BLaER1 treated with 17β-estradiol and CSF1 and Interleukin-3, amounts not matched to agents 10 nM and 100 nM (cell line): ENCODE data around the gene ADAM10.
"Not testable (repeated sequence)": the region's sequence is repeated elsewhere in the genome, so short reads cannot be mapped to it uniquely, and the experiment has no call there.

Experiments
- H3K27ac ChIP-seq, 11 experiments: shearing (Covaris generic); formaldehyde crosslinking; 2 replicates each; pipeline ENCODE4 v1.8.1; 2022
- H3K27me3 ChIP-seq, 11 experiments: shearing (Covaris generic); formaldehyde crosslinking; 2 replicates each; pipeline ENCODE4 v1.8.1; 2022
- H3K36me3 ChIP-seq, 11 experiments: shearing (Covaris generic); formaldehyde crosslinking; 2 replicates each; pipeline ENCODE4 v1.8.1; 2022
- H3K4me1 ChIP-seq, 10 experiments: shearing (Covaris generic); formaldehyde crosslinking; 2 replicates each; pipeline ENCODE4 v1.8.1; 2022
- H3K4me2 ChIP-seq, 11 experiments: shearing (Covaris generic); formaldehyde crosslinking; 2 replicates each; pipeline ENCODE4 v1.8.1; 2022
- H3K4me3 ChIP-seq, 10 experiments: shearing (Covaris generic); formaldehyde crosslinking; 2 replicates each; pipeline ENCODE4 v1.8.1; 2022
- H3K9ac ChIP-seq, 11 experiments: shearing (Covaris generic); formaldehyde crosslinking; 2 replicates each; pipeline ENCODE4 v1.8.1; 2022
- H3K9me3 ChIP-seq, 11 experiments: shearing (Covaris generic); formaldehyde crosslinking; replicated peaks in 1 of 11; 2 replicates each; pipeline ENCODE4 v1.8.1; 2022
- H4K20me1 ChIP-seq, 11 experiments: shearing (Covaris generic); formaldehyde crosslinking; 2 replicates each; pipeline ENCODE4 v1.8.1; 2022
- Cebpa-rat ChIP-seq, 11 experiments: shearing (Covaris generic); IDR thresholded peaks; 2 replicates each; pipeline ENCODE4 v1.8.1; 2022

The ADAM10 gene

GRCh38 chr15:58632789-58633188, 116.7 kb downstream of the ADAM10 start:
- Histone ChIP-seq H3K9ac (no peak overlapping the region), H3K4me1 (peaks cover 15 to 54% (median 24%) of the 10 kb centered on the region in 10 experiments), H3K27me3 (no peaks in the 10 kb centered on the region), H3K4me3 (no peak overlapping the region), H4K20me1 (peaks cover 0 to 66% (median 0%) of the 10 kb centered on the region in 11 experiments; a peak in 7 of 22 replicates), H3K4me2 (no peak overlapping the region), H3K27ac (0 out of 22 replicates have a peak overlapping the region, but pooled peaks of 1 of the 11 experiments have one; percentile 7), H3K36me3 (peaks cover 71 to 98% (median 84%) of the 10 kb centered on the region in 11 experiments), H3K9me3 (no peaks in the 10 kb centered on the region)
- no peak for TF ChIP-seq Cebpa-rat (IDR thresholded peaks at IDR 0.05)

GRCh38 chr15:58631319-58631718, 118.2 kb downstream of the ADAM10 start:
- H4K20me1 ChIP-seq: peaks cover 0 to 51% (median 0%) of the 10 kb centered on the region in 11 experiments; a peak in 6 of 22 replicates
- peaks cover 0 to 10% (median 4%) of the 10 kb centered on the region in 11 experiments; a peak in 5 of 22 replicates for H3K9me3 ChIP-seq
- no peak for TF ChIP-seq Cebpa-rat (IDR thresholded peaks at IDR 0.05)
- H3K36me3 ChIP-seq: peaks cover 72 to 98% (median 84%) of the 10 kb centered on the region in 11 experiments
- H3K27ac ChIP-seq: no peak overlapping the region
- H3K4me2 ChIP-seq: peak overlapping the region in 1 of 11 experiments; percentile 5; a peak in 1 of 22 replicates
- H3K9ac ChIP-seq: no peak overlapping the region
- H3K4me3 ChIP-seq: no peak overlapping the region
- H3K4me1 ChIP-seq: peaks cover 17 to 47% (median 25%) of the 10 kb centered on the region in 10 experiments
- H3K27me3 ChIP-seq: no peaks in the 10 kb centered on the region

GRCh38 chr15:58629625-58630024, 119.9 kb downstream of the ADAM10 start:
- peaks cover 0 to 22% (median 9%) of the 10 kb centered on the region in 11 experiments; a peak in 12 of 22 replicates for H3K9me3 ChIP-seq
- peaks cover 79 to 98% (median 89%) of the 10 kb centered on the region in 11 experiments for H3K36me3 ChIP-seq
- H4K20me1 ChIP-seq: peaks cover 0 to 38% (median 0%) of the 10 kb centered on the region in 11 experiments; a peak in 6 of 22 replicates
- H3K9ac ChIP-seq: peak overlapping the region in 1 of 11 experiments; percentile 72; a peak in 1 of 22 replicates
- peaks cover 17 to 43% (median 25%) of the 10 kb centered on the region in 10 experiments for H3K4me1 ChIP-seq
- no peaks in the 10 kb centered on the region for H3K27me3 ChIP-seq
- 0 out of 22 replicates have a peak overlapping the region, but pooled peaks of 1 of the 11 experiments have one; percentile 5 for H3K27ac ChIP-seq
- H3K4me2 ChIP-seq: peak overlapping the region in 4 of 11 experiments; percentile 59 to 82 (median 68); a peak in 6 of 22 replicates
- H3K4me3 ChIP-seq: no peak overlapping the region
- no peak for TF ChIP-seq Cebpa-rat (IDR thresholded peaks at IDR 0.05)

GRCh38 chr15:58628206-58628947, 121.1 kb downstream of the ADAM10 start:
- Histone ChIP-seq H3K4me1 (peaks cover 17 to 43% (median 25%) of the 10 kb centered on the region in 10 experiments), H3K27ac (peak overlapping the region; percentile 51 to 71 (median 63); a peak in 21 of 22 replicates), H3K36me3 (peaks cover 81 to 98% (median 91%) of the 10 kb centered on the region in 11 experiments), H3K9me3 (peaks cover 0 to 29% (median 18%) of the 10 kb centered on the region in 11 experiments; a peak in 15 of 22 replicates), H3K9ac (peak overlapping the region; percentile 20 to 72 (median 47); a peak in 17 of 22 replicates), H3K27me3 (no peaks in the 10 kb centered on the region), H3K4me3 (peak overlapping the region in 4 of 10 experiments; percentile 17 to 38 (median 28); a peak in 4 of 20 replicates), H4K20me1 (peaks cover 0 to 35% (median 0%) of the 10 kb centered on the region in 11 experiments; a peak in 6 of 22 replicates), H3K4me2 (peak overlapping the region; percentile 49 to 83 (median 61))
- no peak for TF ChIP-seq Cebpa-rat (IDR thresholded peaks at IDR 0.05)

- H3K4me3 ChIP-seq: no peak overlapping the region
- H3K4me1 ChIP-seq: peaks cover 17 to 43% (median 25%) of the 10 kb centered on the region in 10 experiments
- peak overlapping the region in 10 of 11 experiments; percentile 51 to 71 (median 63); a peak in 16 of 22 replicates for H3K27ac ChIP-seq
- H3K27me3 ChIP-seq: no peaks in the 10 kb centered on the region
- peak overlapping the region in 2 of 11 experiments; percentile 64 to 72; a peak in 2 of 22 replicates for H3K9ac ChIP-seq
- H3K36me3 ChIP-seq: peaks cover 81 to 98% (median 91%) of the 10 kb centered on the region in 11 experiments
- H3K9me3 ChIP-seq: peaks cover 0 to 34% (median 23%) of the 10 kb centered on the region in 11 experiments; a peak in 15 of 22 replicates
- no peak for TF ChIP-seq Cebpa-rat (IDR thresholded peaks at IDR 0.05)
- peak overlapping the region in 10 of 11 experiments; percentile 9 to 83 (median 62); a peak in 14 of 22 replicates for H3K4me2 ChIP-seq
- peaks cover 0 to 36% (median 0%) of the 10 kb centered on the region in 11 experiments; a peak in 6 of 22 replicates for H4K20me1 ChIP-seq
These were observed 121.8 kb downstream of the ADAM10 start for GRCh38 chr15:58627701-58628100.

GRCh38 chr15:58627046-58627445, 122.5 kb downstream of the ADAM10 start:
- peaks cover 17 to 41% (median 25%) of the 10 kb centered on the region in 10 experiments for H3K4me1 ChIP-seq
- no peaks in the 10 kb centered on the region for H3K27me3 ChIP-seq
- no peak overlapping the region for H3K4me3 ChIP-seq
- no peak overlapping the region for H3K4me2 ChIP-seq
- TF ChIP-seq Cebpa-rat (IDR thresholded peaks at IDR 0.05): no peak
- H3K9ac ChIP-seq: no peak overlapping the region
- peaks cover 0 to 39% (median 23%) of the 10 kb centered on the region in 11 experiments; a peak in 15 of 22 replicates for H3K9me3 ChIP-seq
- H3K36me3 ChIP-seq: peaks cover 81 to 98% (median 90%) of the 10 kb centered on the region in 11 experiments
- peaks cover 0 to 42% (median 0%) of the 10 kb centered on the region in 11 experiments; a peak in 6 of 22 replicates for H4K20me1 ChIP-seq
- no peak overlapping the region for H3K27ac ChIP-seq

GRCh38 chr15:58626378-58626777, 123.1 kb downstream of the ADAM10 start:
- H4K20me1 ChIP-seq: peaks cover 0 to 45% (median 0%) of the 10 kb centered on the region in 11 experiments; a peak in 6 of 22 replicates
- H3K36me3 ChIP-seq: peaks cover 81 to 98% (median 90%) of the 10 kb centered on the region in 11 experiments
- H3K9me3 ChIP-seq: peaks cover 0 to 43% (median 28%) of the 10 kb centered on the region in 11 experiments; a peak in 18 of 22 replicates
- H3K27ac ChIP-seq: no peak overlapping the region
- no peak overlapping the region for H3K4me2 ChIP-seq
- no peak for TF ChIP-seq Cebpa-rat (IDR thresholded peaks at IDR 0.05)
- peaks cover 17 to 38% (median 25%) of the 10 kb centered on the region in 10 experiments for H3K4me1 ChIP-seq
- no peak overlapping the region for H3K9ac ChIP-seq
- H3K4me3 ChIP-seq: no peak overlapping the region
- no peaks in the 10 kb centered on the region for H3K27me3 ChIP-seq

GRCh38 chr15:58622877-58623276, 126.6 kb downstream of the ADAM10 start:
- H3K36me3 ChIP-seq: peaks cover 94 to 100% (median 98%) of the 10 kb centered on the region in 11 experiments

GRCh38 chr15:58620268-58620667, 129.2 kb downstream of the ADAM10 start:
- Histone ChIP-seq H3K9me3 (peaks cover 17 to 90% (median 79%) of the 10 kb centered on the region in 11 experiments), H3K36me3 (peaks cover 94 to 100% (median 98%) of the 10 kb centered on the region in 11 experiments), H3K4me3 (peak overlapping the region in 2 of 10 experiments; percentile 14 to 16; a peak in 1 of 20 replicates), H3K4me1 (peaks cover 0 to 27% (median 0%) of the 10 kb centered on the region in 10 experiments; a peak in 4 of 20 replicates), H4K20me1 (peaks cover 0 to 54% (median 0%) of the 10 kb centered on the region in 11 experiments; a peak in 3 of 22 replicates)
- not testable (repeated sequence) for H3K27ac ChIP-seq, H3K4me2 ChIP-seq, H3K27me3 ChIP-seq, H3K9ac ChIP-seq

More at GRCh38 chr15:58622877-58623276, 126.6 kb downstream of the ADAM10 start:
- Histone ChIP-seq H3K4me3 (no peak overlapping the region), H3K9me3 (peaks cover 5 to 75% (median 61%) of the 10 kb centered on the region in 11 experiments; a peak in 20 of 22 replicates), H3K27ac (no peak overlapping the region), H3K27me3 (no peaks in the 10 kb centered on the region), H3K4me1 (peaks cover 3 to 23% (median 4%) of the 10 kb centered on the region in 10 experiments; a peak in 18 of 20 replicates), H4K20me1 (peaks cover 0 to 37% (median 0%) of the 10 kb centered on the region in 11 experiments; a peak in 3 of 22 replicates), H3K9ac (no peak overlapping the region), H3K4me2 (no peak overlapping the region; a peak in 1 of 22 replicates)
- TF ChIP-seq Cebpa-rat (IDR thresholded peaks at IDR 0.05): no peak
